GM12878 (cell line): ENCODE measurements around the gene MPEG1. TPM values are rescaled to one million over a fixed set of nuclear protein-coding genes. Genes with fewer than 3 reads are reported as not detected.

Experiments used
- ASH2L ChIP-seq: fragments of 300-600, 200-600 bp; sonication (generic); IDR thresholded peaks from 2 replicates; pipeline ENCODE4 v1.6.1; 2017; ENCODE audit warnings: low read depth, mild to moderate bottlenecking, borderline replicate concordance
- CEBPB ChIP-seq, 2 experiments: fragments of 150-350 bp in 1 of 2; IDR thresholded peaks; 2 replicates each; pipeline ENCODE4 v1.6.1; 2012 to 2014; ENCODE audit warnings: low read depth in 2 of 2, low read length in 2 of 2, borderline replicate concordance in 1 of 2, inconsistent platforms in 1 of 2
- E2F8 ChIP-seq: fragments of 450-650 bp; IDR thresholded peaks from 2 replicates; pipeline ENCODE4 v1.6.1; 2018; ENCODE audit warnings: mild to moderate bottlenecking, low read depth, moderate library complexity; ENCODE audit not compliant: partially characterized antibody
- E4F1 ChIP-seq: fragments of 450-650 bp; IDR thresholded peaks from 2 replicates; pipeline ENCODE4 v1.6.1; 2018; ENCODE audit warnings: borderline replicate concordance, mild to moderate bottlenecking; ENCODE audit not compliant: partially characterized antibody
- EED ChIP-seq: sonication (generic); IDR thresholded peaks from 2 replicates; pipeline ENCODE4 v1.6.1; 2016; ENCODE audit warnings: antibody characterized with exemption, low read depth
- EZH2 ChIP-seq: IDR thresholded peaks from 2 replicates; pipeline ENCODE4 v1.6.1; 2012; ENCODE audit warnings: low read depth, mild to moderate bottlenecking, control low read depth, inconsistent platforms, low read length, borderline replicate concordance; ENCODE audit not compliant: control insufficient read depth
- IRF5 ChIP-seq: fragments of 450-650 bp; IDR thresholded peaks from 2 replicates; pipeline ENCODE4 v1.6.1; 2017; ENCODE audit warnings: borderline replicate concordance
- MAX ChIP-seq: IDR thresholded peaks from 2 replicates; pipeline ENCODE4 v1.6.1; 2012; ENCODE audit warnings: low read depth, low read length, improper control_type of control experiment
- POLR2AphosphoS2 ChIP-seq: IDR thresholded peaks from 2 replicates; pipeline ENCODE4 v1.6.1; 2011; ENCODE audit warnings: low read depth, mild to moderate bottlenecking, low read length, improper control_type of control experiment, moderate library complexity
- PRDM15 ChIP-seq: fragments of 450-650 bp; formaldehyde crosslinking; IDR thresholded peaks from 2 replicates; pipeline ENCODE4 v1.4.0; 2020; ENCODE audit warnings: mild to moderate bottlenecking, moderate library complexity
- RCOR1 ChIP-seq: conservative IDR thresholded peaks from 2 replicates; pipeline ENCODE4 v1.6.1; 2012; ENCODE audit warnings: low read depth, low read length, improper control_type of control experiment
- RELB ChIP-seq: fragments of 450-650 bp; IDR thresholded peaks from 2 replicates; pipeline ENCODE4 v1.6.1; 2017; ENCODE audit warnings: low read depth, mild to moderate bottlenecking, moderate library complexity
- SIX5 ChIP-seq: IDR thresholded peaks from 2 replicates; pipeline ENCODE4 v1.6.1; 2011; ENCODE audit warnings: mild to moderate bottlenecking, low read depth, low read length, moderate library complexity; ENCODE audit not compliant: severe bottlenecking
- SMAD5 ChIP-seq: IDR thresholded peaks from 2 replicates; pipeline ENCODE4 v1.6.1; 2016; ENCODE audit warnings: antibody characterized with exemption, low read depth
- TCF12 ChIP-seq: IDR thresholded peaks from 2 replicates; pipeline ENCODE4 v1.6.1; 2011; ENCODE audit warnings: low read depth, mild to moderate bottlenecking, low read length
- polyA plus RNA-seq, 11 experiments: library from polyadenylated mRNA; depleted of rRNA in 4 of 11; unstranded in 6 of 11; stranded (reverse) in 5 of 11; fragments of >200 nt; fragmentation: Nextera tagmentation in 4 of 11; fragmentation: Illumina TruSeq in 1 of 11; extraction: Ambion mirVana in 4 of 11; extraction: Trizol in 1 of 11; gene quantifications; 1 replicate in 1 of 11; 2 replicates in 10 of 11; pipeline versions ENCODE4 v1.2.1 to v1.2.3, GENCODE V29; 2011 to 2016; ENCODE audit warnings: inconsistent platforms in 2 of 11, missing spikeins in 2 of 11, low read depth in 1 of 11
- total RNA-seq, 4 experiments: library from RNA; depleted of rRNA in 3 of 4; stranded (reverse); fragments of >200 nt in 3 of 4; fragmentation: Illumina TruSeq in 1 of 4; extraction: Trizol in 1 of 4; gene quantifications; 2 replicates each; pipeline versions ENCODE4 v1.2.1 to v1.2.3, GENCODE V29; 2013 to 2021

MPEG1 gene
- total and polyA plus RNA-seq, 10 of the 15 experiments (the other 5 are each of a cell fraction or from before 2014, with no cell fraction given): 1.3 to 15.6 (median 11.7) TPM; not detected in 1

GRCh38 chr11:59173080-59173963 is 39.4 kb downstream of the MPEG1 start (continued):
- no peak for TF ChIP-seq E4F1
- TF ChIP-seq IRF5: no peak
- peak; percentile 77 for TF ChIP-seq EED
- no peak for TF ChIP-seq ASH2L
- TF ChIP-seq SMAD5: peak; percentile 82
- TF ChIP-seq RCOR1: no peak
- no peak for TF ChIP-seq TCF12
- TF ChIP-seq RELB: peak; percentile 64
- no peak for TF ChIP-seq SIX5
- no peak for TF ChIP-seq PRDM15 (CRISPR knock-in tag)
- TF ChIP-seq E2F8: no peak
- TF ChIP-seq POLR2AphosphoS2: 0 out of 2 replicates have a peak, but pooled peaks have one; percentile 11
- no peak for TF ChIP-seq MAX
- no peak for TF ChIP-seq EZH2
- no peak for TF ChIP-seq CEBPB (IDR thresholded peaks at IDR 0.05; ENCODE audit: borderline replicate concordance in 1 of 2, low read depth in 2 of 2, low read length in 2 of 2)
